Mesenchymal stem cell (in vitro differentiated cells and primary cell): ENCODE results near the gene CAPN10.

Experiments used
- DNase-seq: peaks from one replicate; pipeline ENCODE4 v3.0.0-alpha.2; 2013
- H2AFZ ChIP-seq: one replicate; pipeline ENCODE4 v1.6.1; 2013; ENCODE audit warnings: low read depth, mild to moderate bottlenecking, control low read depth, inconsistent platforms, low read length, moderate library complexity
- H2AK5ac ChIP-seq: 2 replicates; pipeline ENCODE4 v1.6.1; 2013; ENCODE audit warnings: low read length, moderate library complexity, mild to moderate bottlenecking, inconsistent platforms; ENCODE audit not compliant: severe bottlenecking
- H2BK120ac ChIP-seq: one replicate; pipeline ENCODE4 v1.6.1; 2013; ENCODE audit warnings: low read depth, mild to moderate bottlenecking, inconsistent platforms, low read length, moderate library complexity
- H2BK12ac ChIP-seq, 2 experiments: one replicate each; pipeline ENCODE4 v1.6.1; 2013; ENCODE audit warnings: inconsistent platforms in 2 of 2, low read length in 2 of 2, mild to moderate bottlenecking in 2 of 2, moderate library complexity in 2 of 2, control low read depth in 1 of 2
- H2BK15ac ChIP-seq: one replicate; pipeline ENCODE4 v1.6.1; 2013; ENCODE audit warnings: mild to moderate bottlenecking, low read depth, inconsistent platforms; ENCODE audit not compliant: poor library complexity, severe bottlenecking
- H2BK5ac ChIP-seq: 2 replicates; pipeline ENCODE4 v1.6.1; 2013; ENCODE audit warnings: low read depth, mild to moderate bottlenecking, low read length, control low read depth, inconsistent platforms; ENCODE audit not compliant: poor library complexity, severe bottlenecking
- H3K14ac ChIP-seq, 2 experiments: one replicate each; pipeline ENCODE4 v1.6.1; 2013; ENCODE audit warnings: inconsistent platforms in 2 of 2, low read length in 2 of 2, control low read depth in 1 of 2, mild to moderate bottlenecking in 1 of 2, moderate library complexity in 1 of 2
- H3K18ac ChIP-seq, 2 experiments: one replicate each; pipeline ENCODE4 v1.6.1; 2013; ENCODE audit warnings: inconsistent platforms in 2 of 2, low read length in 2 of 2, control low read depth in 1 of 2, low read depth in 1 of 2, mild to moderate bottlenecking in 1 of 2
- H3K23ac ChIP-seq, 2 experiments: one replicate each; pipeline ENCODE4 v1.6.1; 2013; ENCODE audit warnings: inconsistent platforms in 2 of 2, low read length in 2 of 2, mild to moderate bottlenecking in 2 of 2, moderate library complexity in 2 of 2, control low read depth in 1 of 2
- H3K27ac ChIP-seq: 2 replicates; pipeline ENCODE4 v1.5.1; 2013; ENCODE audit warnings: mild to moderate bottlenecking, moderate library complexity, low read length, control low read depth, inconsistent platforms; ENCODE audit not compliant: poor library complexity, severe bottlenecking
- H3K27me3 ChIP-seq, 2 experiments: 2 replicates each; pipeline versions ENCODE4 v1.6.1 to v1.7.0; 2013; ENCODE audit warnings: low read length in 2 of 2, mild to moderate bottlenecking in 2 of 2, moderate library complexity in 2 of 2, control low read depth in 1 of 2, inconsistent platforms in 1 of 2; ENCODE audit not compliant: control insufficient read depth in 1 of 2, insufficient read depth in 1 of 2
- H3K36me3 ChIP-seq, 2 experiments: 2 replicates each; pipeline versions ENCODE4 v1.6.1 to v1.7.0; 2013; ENCODE audit warnings: low read length in 2 of 2, control low read depth in 1 of 2, inconsistent platforms in 1 of 2, low read depth in 1 of 2, mild to moderate bottlenecking in 1 of 2; ENCODE audit not compliant: insufficient read depth in 2 of 2, control insufficient read depth in 1 of 2
- H3K4ac ChIP-seq, 2 experiments: one replicate each; pipeline ENCODE4 v1.6.1; 2013; ENCODE audit warnings: inconsistent platforms in 2 of 2, low read length in 2 of 2, mild to moderate bottlenecking in 2 of 2, moderate library complexity in 2 of 2, control low read depth in 1 of 2, low read depth in 1 of 2
- H3K4me1 ChIP-seq: 2 replicates; pipeline ENCODE4 v1.6.1; 2013; ENCODE audit warnings: low read depth, low read length, control low read depth; ENCODE audit not compliant: control insufficient read depth, insufficient read depth
- H3K4me2 ChIP-seq: 2 replicates; pipeline ENCODE4 v1.6.1; 2013; ENCODE audit warnings: low read length, mild to moderate bottlenecking, inconsistent platforms; ENCODE audit not compliant: poor library complexity, severe bottlenecking
- H3K4me3 ChIP-seq, 2 experiments: 2 replicates each; pipeline versions ENCODE4 v1.5.1 to v1.7.0; 2013; ENCODE audit warnings: low read length in 2 of 2, mild to moderate bottlenecking in 2 of 2, control low read depth in 1 of 2, low read depth in 1 of 2; ENCODE audit not compliant: insufficient read depth in 1 of 2
- H3K79me1 ChIP-seq: replicated peaks from 2 replicates; pipeline ENCODE4 v1.6.1; 2013; ENCODE audit warnings: mild to moderate bottlenecking, control low read depth, low read length, inconsistent platforms; ENCODE audit not compliant: poor library complexity, severe bottlenecking
- H3K9ac ChIP-seq: 2 replicates; pipeline ENCODE4 v1.7.0; 2013; ENCODE audit warnings: mild to moderate bottlenecking, low read length, moderate library complexity
- H3K9me3 ChIP-seq: 2 replicates; pipeline ENCODE4 v1.7.0; 2013; ENCODE audit warnings: mild to moderate bottlenecking, low read length; ENCODE audit not compliant: control insufficient read depth
- H4K8ac ChIP-seq: one replicate; pipeline ENCODE4 v1.6.1; 2013; ENCODE audit warnings: inconsistent platforms, mild to moderate bottlenecking, low read length, moderate library complexity
- H4K91ac ChIP-seq: one replicate; pipeline ENCODE4 v1.6.1; 2013; ENCODE audit warnings: mild to moderate bottlenecking, low read length, inconsistent platforms
- WGBS: methylation state at CpG from one replicate; pipeline ENCODE4 v1.1.7; 2013; ENCODE audit warnings: mixed read lengths; 5-methylcytosine and 5-hydroxymethylcytosine counted together

Gene CAPN10

GRCh38 chr2:240555541-240556250 lies 30.8 kb upstream of the CAPN10 start:
- H3K27ac ChIP-seq, result no peak overlapping the region
- H2BK5ac ChIP-seq, result no peak overlapping the region
- no peak overlapping the region for H3K14ac ChIP-seq
- no peak overlapping the region for H3K23ac ChIP-seq
- no peaks in the 10 kb centered on the region for H3K9me3 ChIP-seq
- 87% methylated on average over 12 of the region's 16 CpGs for WGBS
- H4K91ac ChIP-seq, result no peak overlapping the region
- no peak for DNase-seq
- no peak overlapping the region for H3K4me3 ChIP-seq
- no peak overlapping the region for H3K18ac ChIP-seq
- no peak overlapping the region for H4K8ac ChIP-seq
- no peak overlapping the region for H2BK15ac ChIP-seq
- no peaks in the 10 kb centered on the region for H3K27me3 ChIP-seq
- H3K4me2 ChIP-seq, result no peak overlapping the region
- H2BK120ac ChIP-seq, result no peak overlapping the region
- H2AFZ ChIP-seq, result no peak overlapping the region
- no peak overlapping the region for H2AK5ac ChIP-seq
- no peak overlapping the region for H2BK12ac ChIP-seq
- peak overlapping the region in 1 of 2 experiments; percentile 24 for H3K4ac ChIP-seq
- peaks cover 32 to 34% of the 10 kb centered on the region in 2 experiments for H3K36me3 ChIP-seq
- H3K4me1 ChIP-seq, result peaks cover 40% of the 10 kb centered on the region
- H3K79me1 ChIP-seq, result peaks cover 61% of the 10 kb centered on the region
- H3K9ac ChIP-seq, result no peak overlapping the region

DNA sequence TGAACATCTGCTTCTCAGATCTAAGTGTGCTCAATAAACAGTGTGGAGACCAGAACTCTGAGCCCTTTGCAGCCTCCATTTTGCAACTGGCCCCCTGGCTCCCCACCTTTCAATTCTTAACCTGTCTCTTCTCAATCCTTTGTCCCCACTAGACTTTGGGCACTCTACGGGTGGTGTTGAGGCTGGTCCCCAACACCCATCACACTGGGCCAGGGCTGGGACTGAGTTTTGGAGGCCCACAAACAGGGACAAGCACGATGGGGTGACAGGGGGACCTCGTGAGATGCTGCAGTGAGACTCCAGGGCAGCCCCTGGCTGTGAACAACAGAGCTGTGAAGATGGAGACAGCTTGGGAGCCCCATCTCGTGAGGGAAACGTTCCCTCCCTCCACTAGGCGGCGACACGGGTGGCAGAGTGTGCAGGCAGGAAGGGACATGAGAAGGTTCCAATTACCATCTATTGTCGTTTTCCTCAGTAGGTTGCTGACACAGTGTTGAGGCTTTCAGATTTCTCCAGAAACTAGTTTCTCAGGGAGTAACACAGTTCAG lies 29.9 kb upstream of the CAPN10 start:
- Histone ChIP-seq H3K4me3 (peak overlapping the region in 1 of 2 experiments; percentile 71), H3K27ac (no peak overlapping the region), H3K27me3 (no peaks in the 10 kb centered on the region), H4K8ac (no peak overlapping the region), H2AFZ (no peak overlapping the region), H3K18ac (no peak overlapping the region), H2BK12ac (no peak overlapping the region), H3K4me2 (no peak overlapping the region), H3K4me1 (peaks cover 40% of the 10 kb centered on the region), H3K36me3 (peaks cover 24 to 34% of the 10 kb centered on the region in 2 experiments), H3K79me1 (peaks cover 59% of the 10 kb centered on the region), H4K91ac (no peak overlapping the region), H3K14ac (no peak overlapping the region), H3K23ac (no peak overlapping the region), H2BK5ac (no peak overlapping the region), H2AK5ac (no peak overlapping the region), H3K4ac (no peak overlapping the region), H2BK15ac (peak overlapping the region; percentile 64), H2BK120ac (no peak overlapping the region), H3K9me3 (no peaks in the 10 kb centered on the region), H3K9ac (peak overlapping the region; percentile 73)
- peak; percentile 37 for DNase-seq
- WGBS, result 57% methylated on average over 9 of the region's 9 CpGs

DNA sequence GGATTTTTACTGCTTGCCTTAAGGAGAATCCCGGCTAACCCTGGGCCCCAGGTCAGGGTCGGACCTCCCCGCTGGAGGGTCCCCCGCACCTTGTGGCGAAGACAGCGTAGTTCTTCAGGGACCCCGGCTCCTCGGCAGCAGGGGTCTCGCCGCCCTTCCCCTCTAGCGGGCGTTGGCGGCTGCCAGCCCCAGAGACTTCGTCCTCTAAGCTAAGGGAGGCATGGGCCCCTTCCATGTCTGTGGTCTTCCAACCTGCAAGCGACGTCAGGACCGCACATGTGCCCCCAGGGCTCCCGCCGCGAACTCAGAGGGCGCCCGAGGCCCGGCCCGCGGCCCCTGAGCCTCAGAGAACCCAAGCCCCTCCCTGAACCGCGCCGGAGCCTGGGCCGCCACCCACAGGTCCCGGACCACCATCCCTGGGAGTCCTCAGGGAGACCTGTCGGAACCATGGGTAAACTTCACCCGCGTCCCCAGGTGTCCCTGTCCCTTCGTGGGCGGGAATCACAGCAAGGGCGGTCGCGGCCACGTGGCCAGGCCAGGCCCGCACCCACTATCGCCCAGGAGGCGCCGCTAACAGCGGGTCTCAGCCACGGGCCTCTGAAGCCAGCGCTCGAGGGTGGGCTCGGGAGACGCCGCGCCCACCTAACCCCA lies 29.3 kb upstream of the CAPN10 start:
- Histone ChIP-seq H3K9ac (peak overlapping the region; percentile 73), H3K18ac (no peak overlapping the region), H2BK5ac (no peak overlapping the region), H2BK15ac (no peak overlapping the region), H3K27ac (no peak overlapping the region), H2BK12ac (no peak overlapping the region), H2AK5ac (no peak overlapping the region), H3K36me3 (peaks cover 18 to 34% of the 10 kb centered on the region in 2 experiments), H3K14ac (no peak overlapping the region), H3K4me1 (peaks cover 40% of the 10 kb centered on the region), H4K8ac (peak overlapping the region; percentile 60), H3K79me1 (peaks cover 59% of the 10 kb centered on the region), H3K27me3 (no peaks in the 10 kb centered on the region), H3K23ac (peak overlapping the region in 1 of 2 experiments; percentile 29), H3K4me2 (peak overlapping the region; percentile 97), H3K4ac (no peak overlapping the region), H2BK120ac (no peak overlapping the region), H2AFZ (no peak overlapping the region), H4K91ac (no peak overlapping the region), H3K9me3 (no peaks in the 10 kb centered on the region), H3K4me3 (peak overlapping the region; percentile 54 to 71)
- WGBS, result 65% methylated on average over 51 of the region's 51 CpGs
- no peak for DNase-seq

DNA sequence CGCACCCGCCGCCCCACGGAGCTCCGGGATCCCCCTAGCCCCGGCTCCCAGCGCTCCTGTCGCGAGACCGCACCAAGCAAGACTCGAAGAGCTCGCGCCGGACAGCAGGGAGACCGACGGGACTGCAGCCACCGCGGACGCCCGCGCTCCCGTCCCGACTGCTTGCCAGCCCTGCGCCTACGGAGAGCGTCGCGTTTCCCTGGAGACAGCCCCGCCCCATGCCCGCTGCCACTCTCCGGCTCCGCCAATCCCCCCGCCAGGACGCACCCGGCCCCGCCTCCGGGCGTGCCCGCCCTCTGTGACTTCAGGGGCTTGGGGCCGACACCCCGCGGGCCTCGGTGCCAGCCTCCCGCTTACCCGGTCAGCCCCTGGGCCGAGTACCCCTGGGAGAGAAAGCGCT lies 28.7 kb upstream of the CAPN10 start, which contains the start of gene ANKMY1:
Gene ANKMY1 (minus strand): TSS at position 181 of the 400 bp plus-strand sequence. CDS start 653 bp downstream, outside the sequence.
- Histone ChIP-seq H2BK15ac (no peak within 1 kb of the TSS), H3K27ac (no peak within 1 kb of the TSS), H2BK12ac (no peak within 1 kb of the TSS), H3K4me3 (peak within 1 kb of the TSS; percentile 54 to 71), H2AFZ (no peak within 1 kb of the TSS), H3K18ac (no peak within 1 kb of the TSS), H4K91ac (no peak within 1 kb of the TSS), H2BK120ac (no peak within 1 kb of the TSS), H3K4me2 (peak within 1 kb of the TSS; percentile 97), H3K9ac (peak within 1 kb of the TSS; percentile 73), H3K4ac (no peak within 1 kb of the TSS), H4K8ac (peak within 1 kb of the TSS; percentile 60), H2BK5ac (no peak within 1 kb of the TSS), H2AK5ac (no peak within 1 kb of the TSS), H3K14ac (no peak within 1 kb of the TSS), H3K4me1 (peaks cover 39% of the 10 kb centered on the region), H3K36me3 (peaks cover 17 to 32% of the 10 kb centered on the region in 2 experiments), H3K27me3 (no peaks in the 10 kb centered on the region), H3K23ac (peak within 1 kb of the TSS in 1 of 2 experiments; percentile 29), H3K79me1 (peaks cover 60% of the 10 kb centered on the region), H3K9me3 (no peaks in the 10 kb centered on the region)
- peak; percentile 69 for DNase-seq
- 22% methylated on average over 47 of the region's 47 CpGs for WGBS
